K562 treated with DMSO at 1 percent for 24 hours (cell line): ENCODE data around the gene TTC33. TPM values are rescaled to one million over a fixed set of nuclear protein-coding genes. Genes with fewer than 3 reads are reported as not detected.

Experiments
- total RNA-seq: library from RNA; unstranded; fragments of 300-600 nt; gene quantifications from 2 replicates; pipeline ENCODE4 v1.2.3, GENCODE V29; 2022; ENCODE audit warnings: low read depth; ENCODE audit not compliant: insufficient read depth

TTC33 gene, protein sequence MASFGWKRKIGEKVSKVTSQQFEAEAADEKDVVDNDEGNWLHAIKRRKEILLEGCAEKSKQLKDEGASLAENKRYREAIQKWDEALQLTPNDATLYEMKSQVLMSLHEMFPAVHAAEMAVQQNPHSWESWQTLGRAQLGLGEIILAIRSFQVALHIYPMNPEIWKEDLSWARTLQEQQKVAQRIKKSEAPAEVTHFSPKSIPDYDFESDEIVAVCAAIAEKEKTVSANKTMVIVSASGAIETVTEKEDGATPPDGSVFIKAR
- 6.1 and 8.3 TPM in 2 replicates for total RNA-seq

DNA sequence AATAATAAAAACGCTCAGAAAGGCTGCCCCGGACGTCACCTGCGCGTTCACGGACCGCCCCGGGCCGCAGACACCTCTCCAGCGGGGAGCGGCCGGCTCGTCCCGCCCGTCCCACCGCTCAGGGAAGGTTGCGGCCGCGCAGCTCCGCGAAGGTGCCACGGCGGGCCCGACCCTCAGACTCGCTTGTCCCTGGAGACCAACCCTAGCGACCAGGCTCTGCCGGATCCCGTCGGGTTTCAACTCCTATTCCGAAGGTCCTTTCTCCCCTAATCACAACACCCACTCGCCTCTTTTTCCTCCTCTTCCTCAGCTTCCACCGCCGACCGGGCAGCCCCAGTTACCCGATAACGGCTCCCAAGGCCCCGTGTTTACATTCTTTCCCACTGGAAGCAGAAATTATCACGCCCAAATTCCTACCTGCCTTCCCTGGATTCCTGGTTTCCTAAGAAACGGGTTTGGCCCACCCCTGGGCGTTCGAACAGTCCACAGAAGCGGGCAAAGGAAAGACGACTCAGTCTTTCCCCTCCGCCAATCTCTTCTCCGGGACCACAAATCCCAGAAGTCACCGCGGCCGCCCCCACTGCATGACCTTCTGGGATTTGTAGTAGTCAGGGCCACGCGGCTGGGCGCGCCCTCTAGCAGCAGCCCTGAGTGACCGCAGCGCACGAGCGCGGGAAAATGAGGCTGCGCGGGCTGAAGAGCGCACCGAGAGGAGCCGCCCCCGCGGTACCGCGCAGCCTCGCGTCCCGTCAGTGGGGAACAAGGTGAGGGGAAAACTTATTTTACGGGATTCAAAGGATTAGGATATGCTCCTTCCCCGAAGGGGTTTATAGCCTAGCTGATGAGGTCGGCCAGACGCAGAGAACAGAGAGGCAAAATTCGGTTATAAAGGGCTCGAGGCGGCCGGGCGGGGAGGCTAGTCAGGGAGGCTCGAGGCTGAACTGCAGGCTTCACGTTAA is at the start of gene TTC33:
Gene TTC33, minus strand, starts transcription at position 555 of the 959 bp plus-strand sequence. CDS start 8,943 bp downstream, outside the sequence.

DNA sequence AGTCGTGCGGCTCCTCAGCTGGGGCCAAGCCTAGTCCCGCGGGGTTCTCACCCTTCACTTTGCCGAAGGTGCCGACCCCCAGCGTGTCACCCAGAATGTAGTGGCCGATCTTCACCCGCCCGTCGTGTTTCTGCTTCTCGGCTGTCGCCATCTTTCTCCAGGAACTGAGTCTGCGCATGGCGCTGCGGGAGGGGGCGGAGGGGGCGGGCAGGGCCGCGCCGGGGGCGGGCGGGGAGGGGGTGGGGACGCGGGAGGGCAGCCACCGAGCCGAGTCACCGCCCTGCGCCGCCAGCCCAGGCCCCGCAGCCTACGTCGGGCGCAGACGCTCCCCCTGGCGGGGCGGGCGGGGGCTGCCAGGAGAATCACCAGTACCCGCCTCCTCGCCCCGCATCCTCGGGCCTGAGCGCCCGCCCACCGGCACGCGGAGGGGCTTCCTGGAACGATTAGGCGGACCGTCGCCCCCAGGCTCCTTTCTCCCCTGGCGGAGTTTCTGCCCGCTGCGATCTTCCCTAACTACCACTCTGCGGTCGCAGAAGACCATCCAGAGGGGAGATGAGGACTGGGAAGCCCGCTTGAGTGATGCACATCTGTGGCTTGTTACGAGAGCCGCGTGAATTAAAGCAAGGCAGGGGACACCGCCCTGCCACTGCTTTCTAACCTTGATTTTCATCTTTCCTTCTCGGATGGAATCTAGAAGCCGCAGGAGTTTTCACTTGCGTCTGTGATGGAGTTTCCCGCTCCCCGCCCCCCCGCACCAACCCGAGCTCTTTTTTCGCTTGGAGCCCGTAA is 42.4 kb upstream of the TTC33 start, which contains the start of gene PRKAA1:
Gene PRKAA1, minus strand, starts transcription at position 363 of the 789 bp plus-strand sequence. Its CDS starts 185 bp downstream, at position 178.

DNA sequence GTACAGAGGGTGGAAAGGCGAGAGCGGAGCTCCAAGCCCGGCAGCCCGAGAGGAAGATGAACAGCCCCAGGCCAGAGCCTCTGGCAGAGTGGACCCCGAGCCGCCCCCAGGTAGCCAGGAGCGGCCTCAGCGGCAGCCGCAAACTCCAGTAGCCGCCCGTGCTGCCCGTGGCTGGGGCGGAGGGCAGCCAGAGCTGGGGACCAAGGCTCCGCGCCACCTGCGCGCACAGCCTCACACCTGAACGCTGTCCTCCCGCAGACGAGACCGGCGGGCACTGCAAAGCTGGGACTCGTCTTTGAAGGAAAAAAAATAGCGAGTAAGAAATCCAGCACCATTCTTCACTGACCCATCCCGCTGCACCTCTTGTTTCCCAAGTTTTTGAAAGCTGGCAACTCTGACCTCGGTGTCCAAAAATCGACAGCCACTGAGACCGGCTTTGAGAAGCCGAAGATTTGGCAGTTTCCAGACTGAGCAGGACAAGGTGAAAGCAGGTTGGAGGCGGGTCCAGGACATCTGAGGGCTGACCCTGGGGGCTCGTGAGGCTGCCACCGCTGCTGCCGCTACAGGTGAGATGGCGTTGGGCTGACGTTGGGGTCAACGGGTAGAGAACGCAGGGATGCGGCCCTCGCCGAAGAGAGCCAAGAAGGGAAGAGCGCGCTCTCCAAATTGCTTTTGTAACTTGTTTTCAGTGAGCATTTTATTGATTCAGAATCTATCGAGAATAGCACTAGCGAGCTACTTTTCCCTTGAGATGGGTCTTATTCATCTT is 75.7 kb downstream of the TTC33 start, which contains the start of gene PTGER4:
Gene PTGER4, plus strand, starts transcription at position 3 of the 769 bp plus-strand sequence. CDS start 1,079 bp downstream, outside the sequence.

Other genes starting within 250 kb of the TTC33 start
- not detected in 2 replicates for gene PTGER4, start 76.0 kb downstream of the TTC33 start, total RNA-seq
- 18.6 and 20.6 TPM in 2 replicates for gene PRKAA1, start 42.4 kb upstream of the TTC33 start, total RNA-seq
- gene RPL37, start 79.3 kb upstream of the TTC33 start, total RNA-seq = 2,034 and 2,122 TPM in 2 replicates
- gene CARD6, start 85.4 kb upstream of the TTC33 start, total RNA-seq = 4.7 TPM in 2 replicates
- gene C7, start 153.5 kb upstream of the TTC33 start, total RNA-seq = not detected in 2 replicates